GM12801 (cell line): ENCODE results near the gene MAPK1.

Source experiments
- CTCF ChIP-seq: IDR thresholded peaks from one replicate; pipeline ENCODE4 v1.5.1; 2011; ENCODE audit warnings: control low read depth; ENCODE audit not compliant: insufficient read length; ENCODE audit errors: extremely low read depth

The MAPK1 gene

GRCh38 chr22:21707677-21708076, 159.8 kb downstream of the MAPK1 start:
- TF ChIP-seq CTCF = no peak
